NCI-H1930 (cell line): ENCODE measurements around the gene ARMC8.
"Not testable (repeated sequence)": the region's sequence is repeated elsewhere in the genome, so short reads cannot be mapped to it uniquely, and the experiment has no call there.

Experiments used
- DNase-seq, 2 experiments: peaks; one replicate each; lab custom pipeline; 2025; lab: John Stamatoyannopoulos, UW

Gene ARMC8, protein sequence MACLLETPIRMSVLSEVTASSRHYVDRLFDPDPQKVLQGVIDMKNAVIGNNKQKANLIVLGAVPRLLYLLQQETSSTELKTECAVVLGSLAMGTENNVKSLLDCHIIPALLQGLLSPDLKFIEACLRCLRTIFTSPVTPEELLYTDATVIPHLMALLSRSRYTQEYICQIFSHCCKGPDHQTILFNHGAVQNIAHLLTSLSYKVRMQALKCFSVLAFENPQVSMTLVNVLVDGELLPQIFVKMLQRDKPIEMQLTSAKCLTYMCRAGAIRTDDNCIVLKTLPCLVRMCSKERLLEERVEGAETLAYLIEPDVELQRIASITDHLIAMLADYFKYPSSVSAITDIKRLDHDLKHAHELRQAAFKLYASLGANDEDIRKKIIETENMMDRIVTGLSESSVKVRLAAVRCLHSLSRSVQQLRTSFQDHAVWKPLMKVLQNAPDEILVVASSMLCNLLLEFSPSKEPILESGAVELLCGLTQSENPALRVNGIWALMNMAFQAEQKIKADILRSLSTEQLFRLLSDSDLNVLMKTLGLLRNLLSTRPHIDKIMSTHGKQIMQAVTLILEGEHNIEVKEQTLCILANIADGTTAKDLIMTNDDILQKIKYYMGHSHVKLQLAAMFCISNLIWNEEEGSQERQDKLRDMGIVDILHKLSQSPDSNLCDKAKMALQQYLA

GRCh38 chr3:138187296-138188012 lies at the start of gene ARMC8:
TSS of gene ARMC8 (plus strand) at chr3:138187301. CDS start at chr3:138187555, 254 bp downstream.
- DNase-seq, result peak; percentile 21 to 70

GRCh38 chr3:138137861-138138260 lies 49.2 kb upstream of the ARMC8 start:
- DNase-seq, result no peak

DNA sequence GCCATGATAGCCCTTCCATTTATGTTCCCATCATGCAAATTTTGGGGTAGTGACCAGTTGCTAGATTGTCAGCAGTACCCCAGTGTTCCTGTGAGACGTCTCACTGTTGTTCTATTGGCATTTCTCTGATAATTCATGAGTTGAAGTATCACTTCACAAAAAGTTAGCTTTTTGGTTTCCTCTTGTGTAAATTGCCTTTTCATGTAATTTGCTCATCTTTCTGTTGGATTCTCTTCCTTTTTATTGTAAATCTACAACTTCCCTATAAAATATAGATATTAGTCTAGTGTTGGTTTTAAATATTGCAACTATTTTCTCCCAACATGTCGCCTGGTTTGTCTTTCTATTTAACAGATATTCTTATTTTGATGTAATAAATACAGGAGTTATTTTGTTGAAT lies 47.4 kb upstream of the ARMC8 start:
- no peak for DNase-seq

- no peak for DNase-seq
Observed at GRCh38 chr3:138140940-138141339, 46.2 kb upstream of the ARMC8 start.

GRCh38 chr3:138142181-138142580 lies 44.9 kb upstream of the ARMC8 start:
- DNase-seq, result not testable (repeated sequence)

- no peak for DNase-seq
Observed at GRCh38 chr3:138148503-138148902, 38.6 kb upstream of the ARMC8 start.

DNA sequence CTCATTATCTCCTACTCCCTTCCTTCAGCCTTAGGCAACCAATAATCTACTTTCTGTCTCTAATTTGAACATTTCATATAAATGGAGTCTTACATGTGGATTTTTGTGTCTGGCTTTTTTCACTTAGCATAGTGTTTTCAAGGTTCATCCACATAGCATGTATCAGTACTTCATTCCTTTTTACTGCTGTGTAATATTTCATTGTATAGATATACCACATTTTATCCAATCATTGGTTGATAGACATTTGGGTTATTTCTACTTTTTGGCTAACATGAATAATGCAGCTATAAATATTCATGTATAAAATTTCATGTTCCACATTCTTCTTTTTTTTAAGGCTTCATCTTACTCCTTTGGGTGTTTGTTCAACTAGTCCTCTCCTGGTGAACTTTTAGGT lies 32.6 kb upstream of the ARMC8 start:
- DNase-seq, result no peak

GRCh38 chr3:138157743-138158142 lies 29.4 kb upstream of the ARMC8 start:
- DNase-seq, result no peak

- no peak for DNase-seq
Observed at GRCh38 chr3:138165061-138165460, 22.0 kb upstream of the ARMC8 start.

- DNase-seq, result no peak
Observed at GRCh38 chr3:138172625-138173024, 14.5 kb upstream of the ARMC8 start.

DNA sequence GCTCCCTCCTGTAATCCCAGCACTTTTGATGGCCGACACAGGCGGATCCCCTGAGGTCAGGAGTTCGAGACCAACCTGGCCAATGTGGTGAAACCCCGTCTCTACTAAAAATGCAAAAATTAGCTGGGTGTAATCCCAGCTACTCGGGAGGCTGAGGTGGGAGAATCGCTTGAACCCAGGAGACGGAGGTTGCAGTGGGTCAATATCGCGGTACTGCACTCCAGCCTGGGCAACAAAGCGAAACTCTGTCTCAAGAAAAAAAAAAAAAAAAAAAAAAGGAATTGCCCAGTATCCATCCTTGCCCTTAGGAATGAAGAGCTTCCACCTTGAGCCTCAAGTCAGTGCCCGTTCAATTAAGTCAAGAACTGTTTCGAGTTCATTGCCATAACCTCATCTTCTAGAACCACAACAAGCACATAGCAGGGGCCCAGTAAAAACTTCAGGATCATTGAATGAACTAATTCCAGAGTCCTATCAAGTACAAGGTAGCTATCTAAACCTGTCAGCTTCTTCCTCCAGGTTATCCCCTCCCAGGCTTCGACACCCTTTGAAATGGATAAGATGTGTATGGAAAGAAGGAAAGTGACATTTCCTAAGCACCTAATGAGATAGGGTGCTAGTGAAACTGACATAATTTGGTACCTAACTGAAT lies 13.2 kb upstream of the ARMC8 start:
- DNase-seq, result no peak

DNA sequence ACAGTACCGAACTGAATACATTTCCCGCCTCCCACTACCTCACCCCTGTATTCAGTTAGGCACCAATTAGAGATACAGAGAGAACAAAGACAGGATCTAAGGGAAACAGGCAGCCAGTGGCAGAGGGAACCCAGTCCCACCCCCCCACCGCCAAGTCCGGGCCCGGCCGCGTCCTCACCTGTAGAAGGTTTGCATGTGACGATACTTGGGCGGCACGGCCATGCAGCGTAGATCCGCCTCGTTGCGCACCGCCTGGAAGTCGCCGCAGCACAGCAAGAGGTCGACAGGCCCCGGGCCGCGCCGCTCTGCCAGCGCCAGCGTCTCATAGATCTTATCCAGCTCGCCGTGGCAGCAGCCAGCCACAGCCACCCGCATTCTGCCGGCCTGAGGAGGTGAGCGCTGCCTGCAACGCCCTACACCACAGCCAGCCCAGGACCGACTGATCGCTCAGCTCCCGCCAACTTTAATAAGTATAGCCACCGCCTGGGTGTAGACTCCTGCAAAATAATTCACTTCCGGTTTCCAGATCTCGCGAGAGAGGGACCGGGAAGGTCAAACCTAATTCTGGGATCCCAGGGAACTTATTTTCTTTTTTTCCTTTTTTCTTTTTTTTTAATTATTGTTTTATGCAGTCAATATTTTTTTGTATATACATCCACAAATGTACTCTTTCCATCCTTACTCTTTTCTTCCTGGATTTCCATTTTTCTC lies 12.5 kb upstream of the ARMC8 start, which contains the start of gene DBR1:
DBR1 (minus strand) TSS at position 501 of the 711 bp plus-strand sequence; CDS start at position 375, 126 bp downstream.
- DNase-seq, result peak; percentile 72 to 79

DNA sequence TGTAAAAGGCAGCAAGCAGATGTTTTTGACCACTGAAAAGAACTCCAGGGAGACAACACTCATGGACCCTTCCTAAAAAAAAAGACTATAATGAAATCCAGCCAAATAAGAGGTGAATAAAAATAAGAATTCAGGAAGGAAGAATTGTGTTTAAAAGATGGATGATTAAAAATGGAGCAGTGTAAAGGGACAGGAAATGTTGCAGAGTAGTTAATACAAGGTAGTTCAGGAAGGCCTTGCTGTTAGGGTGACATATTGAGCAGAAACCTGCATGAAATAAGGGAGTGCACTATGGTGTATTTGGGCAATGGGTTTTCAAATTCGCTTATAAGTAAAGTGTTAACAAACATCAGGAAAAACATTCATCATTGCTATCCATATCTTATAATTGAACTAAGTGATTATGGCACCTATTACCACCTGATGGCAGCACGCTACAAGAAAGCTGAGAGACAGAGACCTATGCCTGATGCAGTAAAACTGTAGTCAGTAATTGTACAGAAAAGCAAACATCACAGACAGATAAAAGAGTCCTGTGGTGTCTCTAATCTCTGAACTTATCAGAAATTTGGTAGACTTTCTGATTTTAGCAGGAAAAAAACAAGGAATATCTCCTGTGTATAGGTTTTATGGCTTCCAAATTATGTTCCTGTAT lies 6.6 kb upstream of the ARMC8 start:
- DNase-seq, result no peak

DNA sequence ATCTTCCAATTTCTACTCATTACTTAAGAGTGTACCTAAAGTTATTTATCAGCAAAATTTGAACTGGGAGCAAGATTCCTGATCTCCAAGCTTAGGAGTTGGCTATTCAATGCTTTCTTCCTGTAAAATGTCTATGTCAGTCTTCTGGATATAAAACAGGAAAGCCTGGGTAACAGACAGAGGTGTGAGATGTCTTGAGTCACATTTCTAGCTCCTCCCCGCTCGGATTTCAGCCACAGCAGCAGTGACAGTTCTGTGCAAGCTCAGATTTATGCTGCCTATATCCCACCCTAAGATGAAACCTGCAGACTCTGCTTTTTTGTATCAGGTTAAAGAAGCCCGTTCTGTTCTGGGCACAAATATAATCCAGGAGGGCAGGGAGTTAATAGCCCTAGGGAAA lies 2.1 kb upstream of the ARMC8 start:
- DNase-seq, result no peak

DNA sequence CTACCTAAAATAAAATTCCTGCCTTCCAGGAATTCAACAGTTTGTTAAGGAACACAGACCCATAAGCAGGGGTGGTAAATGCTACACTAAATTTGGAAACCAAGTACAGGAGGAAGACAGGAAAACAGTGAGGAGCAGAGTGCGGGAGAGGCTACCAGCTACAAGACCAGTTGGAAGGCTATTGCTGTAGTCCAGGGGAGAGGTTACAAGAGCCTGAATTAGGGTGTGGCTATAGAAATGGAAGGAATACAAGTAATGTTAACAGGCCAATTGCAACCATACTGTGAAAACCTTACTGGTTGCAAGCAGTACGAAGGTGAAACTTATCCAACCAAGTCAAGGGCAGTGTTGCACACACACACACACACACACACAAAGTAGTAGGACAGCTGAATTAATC lies 880 bp upstream of the ARMC8 start:
- no peak for DNase-seq

DNA sequence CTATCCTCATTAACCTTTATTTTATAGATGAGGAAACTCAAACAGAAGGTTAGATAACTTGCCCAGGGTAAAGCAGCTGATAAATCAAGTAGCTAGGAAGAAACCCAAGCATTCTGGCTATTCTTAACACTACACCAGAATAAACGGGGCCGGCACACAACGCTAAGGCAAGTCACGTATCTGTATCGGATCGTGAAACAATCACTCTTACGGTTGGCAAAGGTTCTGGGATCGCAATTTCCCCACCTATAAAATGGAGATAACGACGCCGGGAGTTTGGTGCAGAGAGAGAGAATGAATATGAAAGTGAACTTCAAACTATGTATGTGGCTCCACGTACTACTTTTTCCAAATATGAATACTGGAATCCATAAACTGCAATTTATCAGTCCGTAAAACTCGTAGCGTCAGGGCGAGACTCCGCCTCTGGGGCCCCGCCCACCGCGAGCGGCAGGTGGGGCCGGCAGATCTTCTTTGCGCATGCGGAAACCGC lies 252 bp upstream of the ARMC8 start:
- peak; percentile 70 to 83 for DNase-seq

DNA sequence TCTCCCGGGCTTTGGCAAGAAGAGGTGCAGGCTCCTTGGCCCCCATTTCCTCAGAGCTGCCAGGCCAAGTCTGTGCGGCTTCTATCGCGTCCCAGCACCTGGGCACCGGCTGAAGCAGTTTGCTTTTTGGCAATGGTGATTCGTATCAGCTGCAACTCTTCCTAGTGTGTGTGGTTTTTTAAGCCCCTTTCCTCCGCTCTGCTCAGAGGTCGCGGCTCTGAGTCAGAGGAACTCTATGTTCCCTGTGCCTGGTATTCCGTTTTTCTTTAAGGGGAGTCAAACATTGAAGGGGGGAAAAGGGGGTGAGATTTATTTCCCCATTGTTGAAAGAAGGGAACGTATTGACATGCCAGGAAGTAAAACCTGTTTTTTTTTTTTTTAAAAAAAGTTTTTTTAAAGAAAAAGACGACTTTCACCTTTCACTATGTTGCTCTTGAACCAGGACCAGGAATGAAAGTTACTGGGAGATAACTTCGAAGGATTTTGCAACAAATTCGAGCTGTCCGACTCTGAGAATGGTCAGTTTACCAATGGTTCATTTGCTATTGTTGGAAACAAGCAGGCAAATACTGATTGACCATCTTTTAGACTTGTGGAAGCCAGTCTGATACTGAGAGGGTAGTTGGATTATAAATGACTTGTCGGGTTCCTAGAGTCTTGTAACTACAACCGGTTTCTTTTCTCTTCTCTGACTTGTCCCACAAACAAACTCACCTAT lies 1.1 kb downstream of the ARMC8 start:
- DNase-seq, result no peak

- DNase-seq, result no peak
Observed at GRCh38 chr3:138195481-138195880, 8.4 kb downstream of the ARMC8 start.

- no peak for DNase-seq
Observed at GRCh38 chr3:138196023-138196422, 8.9 kb downstream of the ARMC8 start.

DNA sequence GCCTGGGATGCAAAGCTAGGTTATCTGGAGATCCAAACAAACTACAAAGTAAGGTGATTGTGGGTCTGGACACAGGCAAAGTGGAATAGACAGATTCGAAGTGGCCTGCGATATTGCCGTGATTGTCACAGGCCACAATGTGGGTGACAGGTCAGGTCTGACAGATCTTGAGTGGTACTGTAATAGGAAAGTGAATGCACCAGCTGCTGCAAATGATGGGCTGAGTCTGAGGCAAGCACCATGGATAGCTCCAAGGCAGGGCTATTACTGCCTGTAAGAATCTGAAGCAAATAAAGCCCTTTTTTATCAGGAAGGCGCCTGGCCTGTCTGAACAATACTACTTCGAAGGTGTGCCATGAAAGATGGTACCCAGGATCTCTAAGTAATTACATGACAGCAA lies 10.0 kb downstream of the ARMC8 start:
- no peak for DNase-seq
